NCI-H345 treated with DMSO at 0.1 percent for 48 hours (cell line): ENCODE results near the gene RNU7-1.
A peak's percentile ranks its signal among the peaks of the same experiment; 100 is the strongest.
"Not testable (repeated sequence)": the region's sequence is repeated elsewhere in the genome, so short reads cannot be mapped to it uniquely, and the experiment has no call there.

Experiments used
- DNase-seq: peaks from one replicate; lab custom pipeline; 2025; ENCODE audit not compliant: unreplicated experiment; lab: John Stamatoyannopoulos, UW

RNU7-1 gene

GRCh38 chr12:6943722-6944380 is at the start of gene RNU7-1, which contains the start of gene C12orf57:
Gene RNU7-1, plus strand, starts transcription at chr12:6943816.
Gene C12orf57, plus strand, starts transcription at chr12:6944022. Its CDS starts 100 bp downstream, at chr12:6944122.
- DNase-seq = peak; percentile 91

GRCh38 chr12:6894321-6894720 is 49.3 kb upstream of the RNU7-1 start:
- no peak for DNase-seq

- DNase-seq = no peak
Measured at GRCh38 chr12:6896846-6897435, 46.7 kb upstream of the RNU7-1 start.

- no peak for DNase-seq
Measured at GRCh38 chr12:6899427-6899826, 44.2 kb upstream of the RNU7-1 start.

- DNase-seq = peak; percentile 61
Measured at GRCh38 chr12:6899837-6900519, 43.6 kb upstream of the RNU7-1 start.

- DNase-seq = no peak
Measured at GRCh38 chr12:6902448-6902847, 41.2 kb upstream of the RNU7-1 start.

GRCh38 chr12:6903722-6904121 is 39.9 kb upstream of the RNU7-1 start:
- DNase-seq = no peak

DNA sequence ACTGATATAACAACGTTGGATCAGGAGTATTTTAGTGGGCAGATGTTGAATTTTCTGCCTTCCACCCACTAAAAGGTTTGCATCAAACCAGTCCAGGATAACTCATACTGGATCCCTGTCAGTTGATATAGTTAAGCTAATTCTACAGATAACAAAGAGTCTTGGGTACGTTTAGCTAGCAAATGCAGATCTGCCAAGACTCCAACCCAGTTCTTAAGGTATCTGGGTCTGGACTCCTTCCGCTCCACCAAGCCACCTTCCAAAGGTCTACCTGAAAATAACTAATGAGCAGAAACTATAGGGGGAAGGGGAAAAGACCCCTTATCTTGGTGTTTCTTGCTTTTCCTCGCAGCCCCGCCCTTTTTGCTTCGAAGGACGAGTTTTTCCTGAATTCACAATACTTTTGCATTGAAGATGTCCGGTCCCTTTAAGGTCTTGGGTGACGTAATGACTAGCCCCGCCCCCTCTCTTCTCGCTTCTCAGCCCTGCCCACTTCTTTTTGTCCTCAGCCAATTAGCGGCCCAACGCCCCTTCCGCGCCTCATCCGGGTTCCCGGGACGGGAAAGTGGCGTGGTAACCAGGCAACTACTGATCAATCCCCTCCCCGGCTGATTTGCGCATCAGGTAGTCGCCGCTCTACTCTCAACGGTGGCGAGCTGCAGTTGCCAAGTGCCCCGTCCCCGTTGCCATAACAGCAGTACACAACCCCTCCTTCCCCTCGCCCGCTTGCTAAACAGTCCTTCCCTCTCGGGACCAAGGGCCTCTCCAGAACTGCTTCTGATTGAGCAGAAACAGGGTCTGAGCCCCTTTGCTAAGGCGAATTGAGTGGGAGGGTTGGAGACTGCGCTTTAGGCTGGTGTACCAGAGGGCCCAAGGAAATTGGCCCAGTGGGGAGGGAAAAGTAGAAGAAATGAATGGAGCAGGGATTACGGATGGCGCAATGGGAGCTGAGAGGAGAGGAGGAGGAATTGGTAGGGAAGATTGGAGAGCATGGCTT is 39.0 kb upstream of the RNU7-1 start, which contains the start of gene LRRC23:
Gene LRRC23, plus strand, starts transcription at position 543 of the 997 bp plus-strand sequence. CDS start 812 bp downstream, outside the sequence.
- peak; percentile 98 for DNase-seq

DNA sequence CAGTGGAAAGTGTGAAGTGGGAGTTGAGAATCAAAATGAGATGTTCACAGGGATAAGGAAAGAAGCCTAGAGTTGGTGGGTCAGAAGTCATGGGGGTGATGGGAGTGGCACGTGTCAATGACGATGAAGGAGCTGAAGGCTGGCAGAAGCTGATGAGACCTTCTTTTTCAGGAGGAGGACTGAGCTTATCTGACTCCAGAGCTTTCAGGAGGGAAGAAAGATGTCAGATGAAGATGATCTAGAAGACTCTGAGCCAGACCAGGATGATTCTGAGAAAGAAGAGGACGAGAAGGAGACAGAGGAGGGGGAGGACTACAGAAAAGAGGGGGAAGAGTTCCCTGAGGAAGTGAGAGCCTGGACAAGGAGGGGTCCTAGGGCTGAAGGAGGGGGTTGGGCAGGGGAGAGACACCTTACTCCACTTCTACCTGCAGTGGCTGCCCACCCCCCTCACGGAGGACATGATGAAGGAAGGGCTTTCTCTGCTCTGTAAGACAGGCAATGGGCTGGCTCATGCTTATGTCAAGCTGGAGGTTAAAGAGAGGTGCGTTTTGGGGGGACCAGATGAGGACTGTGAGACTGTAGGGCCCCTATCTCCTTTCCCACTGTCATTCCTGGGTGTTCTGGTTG is 38.1 kb upstream of the RNU7-1 start:
- DNase-seq = no peak

DNA sequence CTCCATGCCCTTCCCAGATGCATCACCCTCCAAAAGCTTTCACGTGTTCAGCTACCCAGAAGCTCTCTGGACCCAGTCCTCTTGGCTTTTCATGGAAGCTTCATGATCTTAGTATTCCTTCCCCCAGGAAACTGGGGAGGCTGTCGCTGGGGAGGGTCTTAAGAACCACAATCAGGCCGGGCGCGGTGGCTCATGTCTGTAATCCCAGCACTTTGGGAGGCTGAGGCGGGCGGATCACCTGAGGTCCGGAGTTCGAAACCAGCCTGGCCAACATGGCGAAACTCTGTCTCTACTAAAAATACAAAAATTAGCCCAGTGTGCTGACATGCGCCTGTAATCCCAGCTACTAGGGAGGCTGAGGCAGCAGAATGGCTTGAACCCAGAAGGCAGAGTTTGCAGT is 35.5 kb upstream of the RNU7-1 start:
- DNase-seq = not testable (repeated sequence)

GRCh38 chr12:6909421-6910145 is 34.0 kb upstream of the RNU7-1 start:
- no peak for DNase-seq

DNA sequence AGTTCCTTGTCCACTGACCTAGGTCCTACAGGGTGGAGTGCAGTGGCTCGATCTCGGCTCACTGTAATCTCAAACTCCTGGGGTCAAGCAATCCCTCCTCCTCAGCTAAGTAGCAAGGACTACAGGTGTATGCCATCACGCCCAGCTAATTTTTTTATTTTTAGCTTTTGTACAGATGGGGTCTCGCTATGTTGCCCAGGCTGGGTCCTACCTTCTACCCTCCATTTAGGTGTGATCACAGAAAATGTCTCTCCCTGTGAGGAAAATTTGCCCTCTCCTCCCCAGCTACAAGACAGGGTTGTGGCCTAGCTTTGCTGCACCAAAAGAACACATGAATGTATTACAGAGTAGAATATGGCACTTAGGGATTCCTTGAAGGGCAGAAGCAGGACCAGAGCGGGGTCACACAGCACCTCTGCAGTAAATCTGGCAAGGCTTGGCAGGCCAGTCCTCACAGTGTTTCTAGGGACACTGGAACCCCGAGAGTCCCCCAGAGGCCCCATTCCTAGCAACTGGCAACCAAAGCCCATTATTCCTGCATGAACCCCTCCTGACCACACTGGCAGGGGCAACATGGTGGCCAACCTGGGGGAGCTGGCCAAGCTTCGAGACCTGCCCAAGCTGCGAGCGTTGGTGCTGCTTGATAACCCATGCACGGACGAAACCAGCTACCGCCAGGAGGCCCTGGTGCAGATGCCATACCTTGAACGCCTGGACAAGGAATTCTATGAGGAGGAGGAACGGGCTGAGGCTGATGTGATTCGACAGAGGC is 31.3 kb upstream of the RNU7-1 start:
- no peak for DNase-seq

- peak; percentile 51 for DNase-seq
Measured at GRCh38 chr12:6914246-6914946, 29.2 kb upstream of the RNU7-1 start, which contains the start of gene ENO2. Gene ENO2, plus strand, starts transcription at chr12:6914580. Its CDS starts 1,253 bp downstream, at chr12:6915833.

- peak; percentile 25 for DNase-seq
Measured at GRCh38 chr12:6914947-6915788, 28.4 kb upstream of the RNU7-1 start.

GRCh38 chr12:6915789-6916285 is 27.8 kb upstream of the RNU7-1 start:
- no peak for DNase-seq

DNA sequence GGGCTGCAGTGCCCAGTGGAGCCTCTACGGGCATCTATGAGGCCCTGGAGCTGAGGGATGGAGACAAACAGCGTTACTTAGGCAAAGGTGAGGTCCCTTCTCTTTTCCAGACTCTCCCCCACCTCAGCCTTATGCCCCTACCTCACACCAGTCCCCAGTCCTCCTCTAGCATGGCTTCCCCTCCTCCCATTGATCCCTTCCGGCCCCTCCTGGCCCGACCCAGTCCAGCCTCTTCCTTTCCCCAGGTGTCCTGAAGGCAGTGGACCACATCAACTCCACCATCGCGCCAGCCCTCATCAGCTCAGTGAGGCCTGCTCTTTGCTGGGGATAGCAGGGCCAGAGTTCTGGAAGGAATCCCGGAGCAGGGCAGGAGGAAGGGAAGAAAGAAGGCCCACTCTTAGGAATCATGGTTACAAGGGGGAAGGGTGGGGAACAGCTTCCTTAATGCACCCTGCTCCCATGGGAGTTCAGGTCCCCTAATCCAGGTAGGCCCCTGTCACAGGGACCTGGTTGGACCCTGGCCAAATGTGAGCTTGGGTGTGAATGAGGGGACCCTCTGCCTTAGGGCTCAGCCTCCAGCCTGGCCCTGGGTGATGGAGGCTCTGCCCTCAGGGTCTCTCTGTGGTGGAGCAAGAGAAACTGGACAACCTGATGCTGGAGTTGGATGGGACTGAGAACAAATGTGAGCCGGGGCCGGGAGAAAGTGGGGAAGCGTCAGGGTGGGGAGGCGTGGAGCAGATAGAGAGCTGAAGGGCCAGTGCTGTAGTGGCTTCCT is 27.0 kb upstream of the RNU7-1 start:
- DNase-seq = no peak
